OCI-M1 (cell line): ENCODE data around the gene JPH4.

Experiments used
- DNase-seq: peaks from one replicate; lab custom pipeline; 2025; lab: John Stamatoyannopoulos, UW

The JPH4 gene

GRCh38 chr14:23578560-23579310 is at the start of gene JPH4:
JPH4 (minus strand) TSS chr14:23578790; CDS start chr14:23577453, 1,337 bp downstream.
- no peak for DNase-seq

- no peak for DNase-seq
These were observed 49.4 kb upstream of the JPH4 start for GRCh38 chr14:23627961-23628360.

- DNase-seq, result no peak
These were observed 48.4 kb upstream of the JPH4 start for GRCh38 chr14:23626946-23627345.

- peak; percentile 3 for DNase-seq
These were observed 46.3 kb upstream of the JPH4 start for GRCh38 chr14:23624830-23625404.

- DNase-seq, result no peak
These were observed 45.4 kb upstream of the JPH4 start for GRCh38 chr14:23623962-23624361.

- no peak for DNase-seq
These were observed 44.4 kb upstream of the JPH4 start for GRCh38 chr14:23622990-23623389.

- no peak for DNase-seq
These were observed 43.5 kb upstream of the JPH4 start for GRCh38 chr14:23621932-23622730.

- no peak for DNase-seq
These were observed 42.8 kb upstream of the JPH4 start for GRCh38 chr14:23621204-23621931.

- no peak for DNase-seq
These were observed 41.6 kb upstream of the JPH4 start for GRCh38 chr14:23620177-23620702.

GRCh38 chr14:23618415-23618988 is 39.9 kb upstream of the JPH4 start:
- no peak for DNase-seq

GRCh38 chr14:23617539-23617938 is 38.9 kb upstream of the JPH4 start:
- DNase-seq, result no peak

- no peak for DNase-seq
These were observed 37.3 kb upstream of the JPH4 start for GRCh38 chr14:23615856-23616255.

GRCh38 chr14:23614395-23614828 is 35.8 kb upstream of the JPH4 start:
- DNase-seq, result no peak

- no peak for DNase-seq
These were observed 34.9 kb upstream of the JPH4 start for GRCh38 chr14:23613242-23614070.

GRCh38 chr14:23612802-23613201 is 34.2 kb upstream of the JPH4 start:
- no peak for DNase-seq

- no peak for DNase-seq
These were observed 33.8 kb upstream of the JPH4 start for GRCh38 chr14:23612354-23612732.

GRCh38 chr14:23610815-23611289 is 32.3 kb upstream of the JPH4 start:
- DNase-seq, result no peak

GRCh38 chr14:23610090-23610814 is 31.7 kb upstream of the JPH4 start:
- no peak for DNase-seq

- DNase-seq, result peak; percentile 5
These were observed 31.0 kb upstream of the JPH4 start for GRCh38 chr14:23609411-23610089.
